Stimulated activated effector memory CD8-positive, alpha-beta T cell treated with anti-CD3 and anti-CD28 coated beads, Interleukin-12 subunit alpha, Interleukin-12 subunit beta, amount 100 ng/mL, for 72 hours (primary cell): Measurements from ENCODE around the gene SP6.

Experiments
- ATAC-seq: fragments of 150-1000 bp; cut with Tn5 transposase; 2 replicates; pipeline ENCODE4 v1.10.0; 2021
- DNase-seq, 2 donors: peaks; one replicate each; pipeline ENCODE4 v3.0.0; 2021 to 2022; ENCODE audit warnings: low spot score in 2 of 2
- H3K27ac Mint-ChIP-seq: one replicate; pipeline ENCODE4 v1.8.0; 2022; ENCODE audit warnings: mild to moderate bottlenecking, mixed read lengths
- H3K36me3 Mint-ChIP-seq: one replicate; pipeline ENCODE4 v1.8.0; 2022; ENCODE audit warnings: mild to moderate bottlenecking, mixed read lengths
- H3K4me1 Mint-ChIP-seq: one replicate; pipeline ENCODE4 v1.8.0; 2022; ENCODE audit warnings: mixed read lengths
- H3K4me3 Mint-ChIP-seq: one replicate; pipeline ENCODE4 v1.8.0; 2022; ENCODE audit warnings: mild to moderate bottlenecking, mixed read lengths
- H3K9me3 Mint-ChIP-seq: one replicate; pipeline ENCODE4 v1.8.0; 2022; ENCODE audit warnings: mixed read lengths

SP6 gene

DNA sequence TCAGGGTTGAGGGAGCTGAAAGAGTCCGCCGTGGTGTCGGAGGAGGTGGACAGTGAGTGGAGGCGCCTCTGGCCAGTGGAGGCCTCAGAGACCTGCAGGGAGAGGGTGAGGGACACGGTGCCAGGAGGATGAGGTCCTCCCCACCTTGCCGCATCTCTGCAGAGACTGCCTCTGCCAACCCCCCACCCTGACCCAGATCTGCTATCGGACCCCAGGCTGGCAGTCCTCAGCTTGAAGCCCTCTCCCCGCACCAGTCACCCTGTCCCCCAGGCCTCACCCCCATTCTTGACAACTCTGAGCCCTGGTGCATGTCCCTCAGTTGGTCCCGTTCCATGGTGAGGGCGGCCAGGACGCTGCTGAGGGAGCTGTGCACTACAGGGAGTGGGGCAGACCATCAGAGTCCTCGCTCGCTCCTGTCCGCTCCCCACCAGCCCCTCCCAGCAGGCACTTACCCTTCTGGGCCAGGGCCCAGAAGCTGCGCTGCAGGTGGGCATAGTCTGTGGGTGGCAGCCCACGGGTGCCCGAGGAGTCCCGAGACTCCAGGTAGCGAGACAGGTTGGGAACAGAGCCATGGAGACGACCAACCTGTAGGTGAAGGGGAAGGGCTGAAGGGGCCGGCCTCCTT is 34.7 kb downstream of the SP6 start:
- Mint-ChIP-seq H3K4me1 (peaks cover 33% of the 10 kb centered on the region), H3K9me3 (no peaks in the 10 kb centered on the region), H3K27ac (no peak overlapping the region), H3K4me3 (no peak overlapping the region), H3K36me3 (peaks cover 65% of the 10 kb centered on the region)
- DNase-seq (no peak), ATAC-seq (no peak)

DNA sequence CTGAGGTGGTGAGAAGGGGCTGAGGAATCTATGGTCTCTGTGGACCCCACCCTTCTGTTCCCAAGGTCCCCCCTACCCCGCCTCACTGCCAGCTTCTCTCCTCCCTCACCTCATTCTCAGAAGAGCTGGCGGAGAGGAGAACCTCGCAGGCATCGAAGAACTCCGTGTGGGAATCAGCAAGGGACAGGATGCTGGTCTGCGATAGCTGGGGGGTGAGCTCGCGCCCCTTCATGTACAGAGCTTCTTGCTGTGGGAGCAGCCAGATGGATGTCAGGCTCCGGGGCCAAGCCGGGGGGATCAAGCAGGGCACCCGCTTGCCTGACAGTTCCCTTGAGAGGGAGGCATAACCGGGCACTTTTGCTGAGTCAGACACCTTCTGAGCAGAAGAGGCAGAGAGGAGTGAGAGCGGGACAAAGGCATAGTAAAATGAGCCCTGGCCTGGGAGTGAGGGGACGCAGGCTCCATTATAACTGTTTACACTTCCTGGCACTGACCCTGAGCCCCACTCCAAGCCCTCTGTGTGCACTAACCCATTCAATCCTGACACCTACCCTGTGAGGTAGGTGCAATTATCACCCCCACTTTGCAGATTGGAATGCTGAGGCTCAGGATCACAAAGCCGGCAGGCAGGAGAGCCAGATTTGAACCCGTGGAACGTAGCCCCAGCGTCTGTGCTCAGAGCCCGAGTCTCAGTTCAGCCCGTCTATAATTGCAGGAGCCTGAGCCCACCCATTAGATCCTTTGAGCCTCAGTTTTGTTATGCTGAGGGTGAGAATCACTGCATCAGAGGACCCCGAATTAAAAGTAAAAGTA is 35.7 kb downstream of the SP6 start:
- Mint-ChIP-seq H3K4me3 (no peak overlapping the region), H3K4me1 (peaks cover 33% of the 10 kb centered on the region), H3K27ac (peak overlapping the region; percentile 81), H3K9me3 (no peaks in the 10 kb centered on the region), H3K36me3 (peaks cover 65% of the 10 kb centered on the region)
- no peak for ATAC-seq
- DNase-seq, result no peak

DNA sequence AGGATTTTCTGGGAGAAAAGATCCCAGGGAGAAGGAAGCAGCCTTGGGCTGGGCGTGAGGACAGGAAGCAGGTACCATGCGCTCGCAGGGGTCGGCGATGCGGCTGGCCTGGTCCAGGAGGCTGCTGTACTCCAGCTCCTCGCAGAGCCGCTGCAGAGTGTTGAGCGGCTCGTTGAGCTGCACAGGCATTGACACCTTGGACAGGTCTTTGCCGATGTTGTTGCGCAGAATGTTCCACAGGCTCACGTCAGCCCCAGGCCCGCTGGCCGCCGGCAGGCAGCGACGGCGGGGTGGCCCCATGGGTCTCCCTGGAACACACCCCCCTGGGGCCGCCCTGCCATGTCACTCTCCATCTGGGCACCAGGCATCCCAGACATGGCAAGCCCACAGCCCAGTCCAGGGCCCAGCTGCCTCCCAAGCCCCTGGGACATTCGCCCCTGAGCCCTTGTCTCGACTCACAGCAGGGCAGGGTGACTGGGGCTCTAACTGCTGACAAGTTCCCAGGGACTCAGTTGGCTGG is 37.4 kb downstream of the SP6 start:
- Mint-ChIP-seq H3K36me3 (peaks cover 82% of the 10 kb centered on the region), H3K27ac (peak overlapping the region; percentile 92), H3K4me3 (no peak overlapping the region), H3K4me1 (peaks cover 40% of the 10 kb centered on the region), H3K9me3 (no peaks in the 10 kb centered on the region)
- ATAC-seq (no peak), DNase-seq (no peak)

DNA sequence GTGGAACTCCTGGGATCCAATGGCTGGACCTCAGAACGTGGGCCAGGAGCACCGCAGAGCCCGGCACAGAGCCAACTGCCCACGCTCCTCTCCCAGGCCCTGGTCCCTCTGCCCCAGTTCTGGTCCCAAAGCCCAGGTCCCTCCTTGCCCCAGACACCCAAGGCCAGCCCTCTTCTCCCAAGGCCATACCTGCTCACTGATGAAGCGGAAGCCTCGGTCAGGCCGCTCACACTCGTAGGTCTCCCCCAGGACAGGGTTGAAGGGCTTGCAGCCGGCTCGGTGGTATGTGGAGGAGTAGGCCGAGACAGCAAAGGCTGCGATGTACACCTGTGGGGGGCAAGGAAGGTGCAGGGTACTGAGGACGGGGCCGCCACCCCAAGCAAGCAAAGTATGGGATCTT is 37.9 kb downstream of the SP6 start:
- Mint-ChIP-seq H3K36me3 (peaks cover 87% of the 10 kb centered on the region), H3K27ac (peak overlapping the region; percentile 92), H3K9me3 (no peaks in the 10 kb centered on the region), H3K4me3 (no peak overlapping the region), H3K4me1 (peaks cover 40% of the 10 kb centered on the region)
- DNase-seq (no peak), ATAC-seq (no peak)

DNA sequence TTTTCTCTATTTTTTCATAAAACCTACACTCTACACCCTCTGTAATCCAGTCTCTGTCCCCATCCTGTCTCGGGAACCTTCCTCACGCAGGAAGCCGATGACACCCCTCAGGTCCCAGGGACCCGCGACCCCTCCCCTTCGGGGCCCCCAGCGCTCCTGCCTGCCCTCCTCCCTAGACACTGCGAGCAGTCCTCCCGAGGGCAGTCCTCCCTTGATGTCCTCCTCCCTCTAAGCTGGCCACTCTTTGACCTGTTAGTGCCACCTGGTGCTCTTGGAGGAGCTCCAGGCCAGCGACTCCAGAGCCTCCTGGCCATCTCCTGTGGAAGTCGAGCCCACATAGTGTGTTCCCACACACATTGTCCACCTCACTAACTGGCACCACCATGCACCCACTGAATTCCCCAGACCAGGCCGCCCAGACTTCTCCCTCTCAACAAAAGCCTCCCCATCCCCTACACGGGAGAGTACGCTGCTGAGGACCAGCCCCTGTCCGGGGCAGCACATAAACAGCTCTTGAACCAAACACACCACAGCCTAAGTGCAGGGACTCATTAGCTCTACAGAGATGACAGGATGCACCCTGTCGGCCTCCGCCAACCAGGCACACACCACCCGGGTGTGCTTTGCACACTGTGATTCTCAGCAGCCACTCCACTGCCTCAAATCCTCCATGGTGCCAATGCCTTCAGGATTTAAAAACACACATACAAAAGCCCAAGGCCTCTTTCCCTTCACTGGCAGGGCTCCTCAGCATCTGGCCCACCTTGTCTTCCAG is 38.6 kb downstream of the SP6 start:
- Mint-ChIP-seq H3K36me3 (peaks cover 84% of the 10 kb centered on the region), H3K27ac (peak overlapping the region; percentile 92), H3K4me3 (no peak overlapping the region), H3K4me1 (peaks cover 40% of the 10 kb centered on the region), H3K9me3 (no peaks in the 10 kb centered on the region)
- no peak for ATAC-seq
- DNase-seq, result no peak

DNA sequence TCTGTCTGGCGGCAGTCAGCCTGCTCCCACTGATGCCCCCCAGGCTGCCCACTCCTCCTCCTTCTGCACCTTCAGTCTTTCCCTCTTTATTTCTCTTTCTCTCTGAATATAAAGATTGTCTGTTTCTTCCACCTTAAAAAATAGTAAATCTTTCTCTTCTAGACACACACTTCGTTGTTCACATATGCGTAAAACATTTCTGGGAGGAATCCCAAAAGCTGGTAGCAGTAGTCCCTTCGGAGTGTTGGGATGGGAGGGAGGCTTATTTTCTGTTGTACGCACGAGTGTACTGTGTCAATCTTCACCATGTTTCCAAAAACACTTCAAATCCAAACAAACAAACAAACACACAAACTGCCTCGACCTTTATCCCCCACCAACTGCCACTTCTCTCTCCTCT is 39.3 kb downstream of the SP6 start:
- Mint-ChIP-seq H3K27ac (peak overlapping the region; percentile 92), H3K4me1 (peaks cover 40% of the 10 kb centered on the region), H3K4me3 (no peak overlapping the region), H3K9me3 (no peaks in the 10 kb centered on the region), H3K36me3 (peaks cover 79% of the 10 kb centered on the region)
- DNase-seq (no peak), ATAC-seq (no peak)

DNA sequence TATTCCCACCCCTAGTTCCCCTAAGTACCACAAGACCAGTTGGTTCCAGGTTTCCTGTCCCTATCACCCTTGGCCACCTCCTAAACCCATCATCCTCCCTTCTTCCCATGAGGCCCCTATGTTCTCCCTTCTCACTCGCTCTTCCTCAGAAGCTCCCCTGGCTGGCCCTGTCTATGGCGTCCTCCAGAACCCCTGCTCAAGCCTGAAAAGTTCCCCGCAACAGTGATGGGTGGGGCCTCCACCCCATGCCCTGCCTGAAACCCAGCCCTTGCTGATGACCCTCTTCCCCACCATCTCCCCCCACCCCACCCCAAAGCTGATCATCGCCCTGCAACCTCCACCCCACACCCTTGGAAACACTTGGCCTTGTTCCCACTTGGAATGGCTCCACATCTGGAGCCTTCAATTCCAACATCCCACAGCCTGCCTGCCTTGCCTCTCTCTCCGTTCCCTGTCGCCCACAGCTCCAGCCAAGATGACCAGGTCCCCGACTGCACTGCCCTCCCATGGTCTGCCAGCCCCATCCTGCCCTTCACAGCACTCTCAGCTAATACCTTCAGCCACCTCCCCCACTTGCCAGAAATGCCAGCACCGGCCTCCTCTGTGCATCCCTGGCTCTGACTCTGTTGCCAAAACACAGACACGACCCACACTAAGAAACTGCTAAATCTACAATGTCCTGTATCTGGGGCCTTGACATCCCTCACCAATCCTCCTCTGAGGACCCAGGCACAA is 39.9 kb downstream of the SP6 start:
- H3K36me3 Mint-ChIP-seq, result peaks cover 79% of the 10 kb centered on the region
- no peaks in the 10 kb centered on the region for H3K9me3 Mint-ChIP-seq
- ATAC-seq (no peak), DNase-seq (no peak)
- H3K4me3 Mint-ChIP-seq, result peak overlapping the region; percentile 27
- H3K27ac Mint-ChIP-seq, result peak overlapping the region; percentile 92
- H3K4me1 Mint-ChIP-seq, result peaks cover 40% of the 10 kb centered on the region

DNA sequence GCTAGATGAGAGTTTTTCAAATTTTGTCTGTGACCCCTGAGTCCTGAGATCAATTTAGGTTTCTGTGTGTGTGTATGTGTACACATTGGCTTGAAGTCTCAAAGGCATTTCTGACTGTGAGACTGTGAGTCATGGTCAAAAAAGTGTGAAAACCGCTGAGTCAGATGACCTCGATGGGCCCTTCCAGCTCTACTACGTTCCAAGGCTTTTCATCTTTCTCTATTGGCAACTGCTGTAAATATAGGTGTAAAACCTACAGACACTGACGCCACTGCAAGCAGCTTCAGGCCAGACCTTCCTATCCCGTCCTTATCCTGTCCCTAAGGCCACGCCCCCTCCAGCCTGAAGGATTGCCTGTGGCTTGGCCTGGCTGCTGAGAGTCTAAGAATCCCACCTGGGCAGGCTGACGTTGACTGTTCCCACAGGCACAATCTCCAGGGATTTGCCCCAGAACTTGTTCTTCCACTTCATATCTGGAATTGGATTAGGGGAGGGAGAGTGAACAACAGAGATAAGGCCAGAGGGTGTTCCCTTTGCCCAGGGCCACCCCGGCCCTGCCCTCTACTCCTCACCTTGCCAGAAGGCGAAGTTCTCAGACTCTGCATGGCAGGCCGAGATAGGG is 40.7 kb downstream of the SP6 start:
- Mint-ChIP-seq H3K4me3 (peak overlapping the region; percentile 27), H3K9me3 (no peaks in the 10 kb centered on the region), H3K4me1 (peaks cover 40% of the 10 kb centered on the region), H3K36me3 (peaks cover 72% of the 10 kb centered on the region), H3K27ac (peak overlapping the region; percentile 92)
- peak; percentile 97 for ATAC-seq
- peak in 1 of 2 donors; percentile 69 for DNase-seq

DNA sequence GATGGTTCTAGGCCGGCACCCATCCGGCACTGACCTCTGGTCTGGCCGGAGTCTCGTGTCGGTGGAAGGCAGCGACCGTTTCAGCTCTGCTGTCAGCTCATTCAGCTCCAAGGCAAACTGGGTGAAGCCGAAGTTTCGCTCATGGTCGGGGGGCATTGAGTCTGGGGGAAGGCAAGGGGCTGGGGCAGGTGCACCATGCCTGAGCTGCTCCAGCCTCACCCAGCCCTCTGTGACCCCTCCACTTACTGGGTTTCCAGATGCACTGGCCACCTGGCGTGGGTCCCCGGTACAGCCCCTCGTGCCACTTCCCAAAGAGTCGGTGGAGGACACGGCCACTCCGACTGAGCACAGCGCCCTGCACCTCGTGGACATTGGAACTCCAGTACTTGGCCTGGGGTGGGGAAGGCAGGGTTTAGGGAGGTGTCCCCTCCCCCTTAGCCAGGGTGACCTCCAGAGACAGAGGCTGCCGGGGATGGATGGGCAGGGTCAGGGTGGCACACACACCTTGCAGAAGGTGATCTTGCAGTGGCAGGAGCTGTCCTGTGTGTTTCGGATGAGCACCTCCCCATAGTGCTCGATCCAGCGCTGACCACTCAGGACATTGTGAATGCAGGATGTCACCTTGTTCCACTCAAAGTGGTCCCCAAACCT is 42.0 kb downstream of the SP6 start:
- Mint-ChIP-seq H3K36me3 (peaks cover 59% of the 10 kb centered on the region), H3K4me3 (no peak overlapping the region), H3K9me3 (no peaks in the 10 kb centered on the region), H3K27ac (peak overlapping the region; percentile 92), H3K4me1 (peaks cover 40% of the 10 kb centered on the region)
- no peak for ATAC-seq
- no peak for DNase-seq

DNA sequence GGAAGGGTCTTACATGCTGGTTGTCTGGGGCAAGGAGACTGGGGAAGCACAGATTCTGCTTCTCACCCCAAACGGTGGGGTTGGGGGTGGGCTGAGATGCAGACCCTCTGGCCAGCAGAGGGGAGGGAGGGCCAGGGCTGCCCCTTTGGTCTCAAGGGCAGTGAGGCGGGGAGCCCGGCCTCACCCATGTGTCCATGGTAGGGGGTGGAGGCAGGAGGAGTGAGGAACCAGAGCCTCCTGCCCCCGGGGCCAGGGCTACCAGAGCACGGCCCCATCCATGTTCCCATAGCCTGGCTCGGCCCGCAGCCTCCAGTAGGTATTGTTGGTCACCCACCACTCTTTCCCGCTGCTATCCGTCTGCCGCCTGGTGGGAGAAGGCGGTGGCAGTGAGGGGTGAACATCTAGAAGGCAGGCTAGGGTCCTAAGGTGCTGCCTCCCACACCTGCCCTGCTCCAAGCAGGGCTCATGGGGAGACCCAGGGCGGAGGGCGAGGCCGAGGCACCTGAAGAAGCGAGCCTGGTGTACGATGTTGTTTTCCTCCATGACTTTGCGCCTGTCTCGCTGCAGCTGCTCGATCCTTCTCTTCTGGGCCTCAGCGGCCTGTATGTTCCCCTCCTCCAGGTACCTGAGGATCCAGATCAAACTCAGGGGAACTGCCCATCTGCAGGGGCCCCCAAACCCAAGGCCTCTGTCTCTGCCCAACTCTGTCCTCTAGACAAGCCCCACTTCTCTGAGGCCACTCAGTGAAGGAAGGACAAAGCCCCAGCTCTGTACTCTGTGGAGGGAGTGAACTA is 42.7 kb downstream of the SP6 start:
- Mint-ChIP-seq H3K4me1 (peaks cover 40% of the 10 kb centered on the region), H3K27ac (peak overlapping the region; percentile 90), H3K9me3 (no peaks in the 10 kb centered on the region), H3K36me3 (peaks cover 54% of the 10 kb centered on the region), H3K4me3 (no peak overlapping the region)
- DNase-seq, result no peak
- no peak for ATAC-seq

DNA sequence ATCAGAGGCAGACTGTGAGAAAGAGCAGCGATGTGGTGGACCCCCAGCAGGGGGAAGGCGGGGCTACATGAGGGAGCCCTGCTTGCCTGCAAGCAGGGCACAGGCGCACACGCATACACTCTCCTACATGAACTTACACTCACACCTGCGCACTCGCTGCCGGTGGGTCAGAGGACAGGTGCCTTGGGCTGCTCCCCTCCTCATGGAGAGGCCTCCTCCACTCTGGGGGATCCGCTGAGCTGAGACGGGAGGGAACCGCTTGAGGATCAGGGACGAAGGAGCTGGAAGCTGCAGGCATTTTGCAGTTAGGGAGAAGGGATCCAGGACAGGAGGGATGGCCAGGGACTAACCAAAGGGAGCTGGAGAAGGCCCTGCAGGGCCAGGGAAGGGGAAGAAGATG is 43.5 kb downstream of the SP6 start:
- H3K4me1 Mint-ChIP-seq, result peaks cover 32% of the 10 kb centered on the region
- ATAC-seq (no peak), DNase-seq (no peak)
- H3K27ac Mint-ChIP-seq, result peak overlapping the region; percentile 90
- H3K36me3 Mint-ChIP-seq, result peaks cover 46% of the 10 kb centered on the region
- H3K4me3 Mint-ChIP-seq, result no peak overlapping the region
- no peaks in the 10 kb centered on the region for H3K9me3 Mint-ChIP-seq

DNA sequence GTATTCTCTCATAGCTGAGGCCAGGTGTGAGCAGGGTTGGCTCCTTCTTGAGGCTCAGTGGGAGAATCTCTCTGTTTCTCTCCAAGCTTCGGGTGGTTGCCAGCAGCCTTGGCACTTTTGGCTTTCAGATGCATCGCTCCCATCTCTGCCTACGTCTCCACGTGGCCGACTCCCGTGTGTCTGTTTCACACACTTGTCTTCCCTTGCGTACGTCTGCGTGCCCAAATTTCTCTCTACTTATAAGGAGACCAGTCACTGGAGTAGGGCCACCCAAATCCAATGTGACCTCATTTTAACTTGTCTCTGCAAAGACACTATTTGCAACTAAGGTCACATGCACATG is 44.1 kb downstream of the SP6 start:
- Mint-ChIP-seq H3K4me3 (no peak overlapping the region), H3K4me1 (peaks cover 27% of the 10 kb centered on the region), H3K9me3 (no peaks in the 10 kb centered on the region), H3K27ac (no peak overlapping the region), H3K36me3 (peaks cover 41% of the 10 kb centered on the region)
- no peak for DNase-seq
- no peak for ATAC-seq

DNA sequence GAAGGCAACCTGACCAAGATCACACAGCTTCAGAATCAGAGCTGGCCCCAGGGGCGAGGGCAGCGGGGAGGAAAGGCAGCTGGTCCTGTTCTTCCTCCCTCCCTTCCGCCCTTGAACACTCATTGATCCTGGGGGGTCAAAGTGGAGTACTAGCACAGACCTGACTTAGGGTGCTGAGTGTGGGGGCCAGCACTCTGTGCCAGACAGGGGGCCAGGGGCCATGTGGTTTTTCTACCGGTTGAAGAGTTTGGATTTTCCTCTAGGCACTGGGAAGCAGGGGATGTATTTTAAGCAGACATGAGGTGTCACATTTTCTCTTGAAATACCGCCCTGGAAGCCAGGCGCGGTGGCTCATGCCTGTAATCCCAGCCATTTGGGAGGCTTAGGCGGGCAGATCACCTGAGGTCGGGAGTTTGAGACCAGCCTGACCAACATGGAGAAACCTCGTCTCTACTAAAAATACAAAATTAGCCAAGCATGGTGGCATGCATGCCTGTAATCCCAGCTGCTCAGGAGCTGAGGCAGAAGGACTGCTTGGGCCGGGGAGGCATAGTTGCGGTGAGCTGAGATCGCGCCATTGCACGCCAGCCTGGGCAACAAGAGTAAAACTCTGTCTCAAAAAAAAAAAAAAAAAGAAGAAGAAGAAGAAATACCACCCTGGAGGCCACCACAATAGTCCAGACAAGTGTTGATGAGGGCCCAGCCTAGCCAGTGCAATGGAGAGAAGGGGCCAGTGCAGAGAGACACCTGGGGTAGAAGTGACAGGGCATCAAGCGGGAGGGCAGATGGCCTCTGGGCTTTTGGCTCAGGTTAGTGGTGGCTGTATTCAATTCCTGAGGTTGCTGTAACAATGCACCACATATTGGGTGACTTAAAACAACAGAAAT is 44.7 kb downstream of the SP6 start:
- Mint-ChIP-seq H3K36me3 (peaks cover 35% of the 10 kb centered on the region), H3K9me3 (no peaks in the 10 kb centered on the region), H3K27ac (no peak overlapping the region), H3K4me3 (no peak overlapping the region), H3K4me1 (peaks cover 21% of the 10 kb centered on the region)
- DNase-seq (no peak), ATAC-seq (no peak)
